Peyer's patch (tissue), 4 donors: ENCODE measurements around the gene FSTL5.

Experiments used
- CTCF ChIP-seq, 6 experiments: fragments of 450-650 bp in 4 of 6; fragments of 200-600 bp in 2 of 6; sonication (generic) in 1 of 6; IDR thresholded peaks; one replicate each; pipeline ENCODE4 v1.5.1; 2017 to 2019; ENCODE audit warnings: antibody characterized with exemption in 6 of 6, mild to moderate bottlenecking in 3 of 6, moderate library complexity in 1 of 6
- POLR2A ChIP-seq, 2 donors: fragments of 450-650 bp; IDR thresholded peaks; one replicate each; pipeline ENCODE4 v1.5.1; 2017; ENCODE audit warnings: antibody characterized with exemption in 2 of 2, mild to moderate bottlenecking in 2 of 2, moderate library complexity in 2 of 2

GRCh38 chr4:161663844-161664243 lies 500.0 kb downstream of the FSTL5 start:
- no peak for TF ChIP-seq CTCF (IDR thresholded peaks at IDR 0.05)
- TF ChIP-seq POLR2A (IDR thresholded peaks at IDR 0.05): no peak
